Activated T-helper 1 cell treated with anti-CD3 and anti-CD28 coated beads, Interleukin-12 subunit alpha, Interleukin-12 subunit beta, Interleukin-2, Interleukin-4 antibody, amounts not matched to agents 30 ng/mL and 10 ng/mL and 1 ng/mL, durations not matched to agents 14 hours and 24 hours and 36 hours (primary cell): Measurements from ENCODE around the gene ARHGEF28. TPM values are rescaled to one million over a fixed set of nuclear protein-coding genes. Genes with fewer than 3 reads are reported as not detected.

Experiments used
- DNase-seq: peaks from one replicate; pipeline ENCODE4 v3.0.0; 2021; ENCODE audit warnings: low spot score
- H3K27ac Mint-ChIP-seq: one replicate; pipeline ENCODE4 v1.8.0; 2021; ENCODE audit warnings: mild to moderate bottlenecking, mixed read lengths
- H3K27me3 Mint-ChIP-seq: one replicate; pipeline ENCODE4 v1.8.0; 2022; ENCODE audit warnings: mild to moderate bottlenecking, moderate library complexity, mixed read lengths; ENCODE audit not compliant: insufficient read depth
- H3K36me3 Mint-ChIP-seq: one replicate; pipeline ENCODE4 v1.8.0; 2021; ENCODE audit warnings: low read depth, mixed read lengths
- H3K4me1 Mint-ChIP-seq: one replicate; pipeline ENCODE4 v1.8.0; 2021; ENCODE audit warnings: low read depth, mixed read lengths
- H3K4me3 Mint-ChIP-seq: one replicate; pipeline ENCODE4 v1.8.0; 2021; ENCODE audit warnings: mild to moderate bottlenecking, moderate library complexity, mixed read lengths
- H3K9me3 Mint-ChIP-seq: one replicate; pipeline ENCODE4 v1.8.0; 2021; ENCODE audit warnings: mixed read lengths
- intact Hi-C: fragments of 100-400 bp; cut with micrococcal nuclease; formaldehyde crosslinking; loops from one replicate; pipeline ENCODE4 v1.15.1; 2024
- total RNA-seq: library from RNA; stranded (reverse); gene quantifications from 2 replicates; pipeline ENCODE4 v1.2.3, GENCODE V29; 2022

Gene ARHGEF28
- total RNA-seq, 1 donor from 2014 or later: 0.03 TPM

GRCh38 chr5:73625372-73625943, 538 bp upstream of the ARHGEF28 start:
- Mint-ChIP-seq H3K27ac (no peak overlapping the region), H3K4me3 (no peak overlapping the region), H3K27me3 (peaks cover 55% of the 10 kb centered on the region), H3K4me1 (no peaks in the 10 kb centered on the region), H3K36me3 (no peaks in the 10 kb centered on the region), H3K9me3 (no peaks in the 10 kb centered on the region)
- no peak for DNase-seq
- intact Hi-C loops: no loop called here

GRCh38 chr5:73626814-73627313, 868 bp downstream of the ARHGEF28 start:
- Mint-ChIP-seq H3K27ac (no peak overlapping the region), H3K27me3 (peaks cover 54% of the 10 kb centered on the region), H3K4me3 (no peak overlapping the region), H3K4me1 (no peaks in the 10 kb centered on the region), H3K9me3 (no peaks in the 10 kb centered on the region), H3K36me3 (no peaks in the 10 kb centered on the region)
- intact Hi-C loops: no loop called here
- no peak for DNase-seq

- no peak overlapping the region for H3K4me3 Mint-ChIP-seq
- peaks cover 42% of the 10 kb centered on the region for H3K27me3 Mint-ChIP-seq
- no peaks in the 10 kb centered on the region for H3K4me1 Mint-ChIP-seq
- H3K27ac Mint-ChIP-seq: no peak overlapping the region
- intact Hi-C loops: no loop called here
- H3K9me3 Mint-ChIP-seq: no peaks in the 10 kb centered on the region
- no peak for DNase-seq
- no peaks in the 10 kb centered on the region for H3K36me3 Mint-ChIP-seq
These were observed 3.5 kb downstream of the ARHGEF28 start for GRCh38 chr5:73629456-73629855.

- Mint-ChIP-seq H3K36me3 (no peaks in the 10 kb centered on the region), H3K4me1 (no peaks in the 10 kb centered on the region), H3K4me3 (no peak overlapping the region), H3K27me3 (peaks cover 33% of the 10 kb centered on the region), H3K9me3 (no peaks in the 10 kb centered on the region), H3K27ac (no peak overlapping the region)
- intact Hi-C loops: no loop called here
- DNase-seq: no peak
These were observed 4.8 kb downstream of the ARHGEF28 start for GRCh38 chr5:73630765-73631164.

GRCh38 chr5:73631500-73631899, 5.5 kb downstream of the ARHGEF28 start:
- no peaks in the 10 kb centered on the region for H3K9me3 Mint-ChIP-seq
- intact Hi-C loops: no loop called here
- H3K4me3 Mint-ChIP-seq: no peak overlapping the region
- peaks cover 33% of the 10 kb centered on the region for H3K27me3 Mint-ChIP-seq
- no peaks in the 10 kb centered on the region for H3K4me1 Mint-ChIP-seq
- no peak for DNase-seq
- no peaks in the 10 kb centered on the region for H3K36me3 Mint-ChIP-seq
- H3K27ac Mint-ChIP-seq: no peak overlapping the region

- Mint-ChIP-seq H3K9me3 (no peaks in the 10 kb centered on the region), H3K27me3 (peaks cover 23% of the 10 kb centered on the region), H3K4me3 (no peak overlapping the region), H3K4me1 (no peaks in the 10 kb centered on the region), H3K27ac (no peak overlapping the region), H3K36me3 (no peaks in the 10 kb centered on the region)
- intact Hi-C loops: no loop called here
- DNase-seq: no peak
These were observed 7.1 kb downstream of the ARHGEF28 start for GRCh38 chr5:73633060-73633459.

GRCh38 chr5:73636408-73636807, 10.4 kb downstream of the ARHGEF28 start:
- H3K9me3 Mint-ChIP-seq: no peaks in the 10 kb centered on the region

GRCh38 chr5:73637565-73637964, 11.6 kb downstream of the ARHGEF28 start:
- no peaks in the 10 kb centered on the region for H3K36me3 Mint-ChIP-seq
- H3K27me3 Mint-ChIP-seq: peaks cover 21% of the 10 kb centered on the region
- intact Hi-C loops: no loop called here

More at GRCh38 chr5:73636408-73636807, 10.4 kb downstream of the ARHGEF28 start:
- DNase-seq: no peak
- Mint-ChIP-seq H3K27me3 (peaks cover 11% of the 10 kb centered on the region), H3K4me3 (no peak overlapping the region), H3K36me3 (no peaks in the 10 kb centered on the region), H3K4me1 (no peaks in the 10 kb centered on the region), H3K27ac (no peak overlapping the region)
- intact Hi-C loops: no loop called here

GRCh38 chr5:73638344-73639095, 12.5 kb downstream of the ARHGEF28 start:
- Mint-ChIP-seq H3K9me3 (no peaks in the 10 kb centered on the region), H3K4me3 (no peak overlapping the region), H3K4me1 (no peaks in the 10 kb centered on the region), H3K27me3 (peaks cover 22% of the 10 kb centered on the region), H3K27ac (no peak overlapping the region), H3K36me3 (no peaks in the 10 kb centered on the region)
- intact Hi-C loops: no loop called here
- DNase-seq: no peak

More at GRCh38 chr5:73637565-73637964, 11.6 kb downstream of the ARHGEF28 start:
- DNase-seq: no peak
- Mint-ChIP-seq H3K27ac (no peak overlapping the region), H3K4me1 (no peaks in the 10 kb centered on the region), H3K4me3 (no peak overlapping the region), H3K9me3 (no peaks in the 10 kb centered on the region)

- intact Hi-C loops: no loop called here
- Mint-ChIP-seq H3K36me3 (no peaks in the 10 kb centered on the region), H3K4me3 (no peak overlapping the region), H3K27me3 (peaks cover 28% of the 10 kb centered on the region), H3K4me1 (no peaks in the 10 kb centered on the region), H3K9me3 (no peaks in the 10 kb centered on the region), H3K27ac (no peak overlapping the region)
- no peak for DNase-seq
These were observed 14.9 kb downstream of the ARHGEF28 start for GRCh38 chr5:73640861-73641320.

- Mint-ChIP-seq H3K4me1 (no peaks in the 10 kb centered on the region), H3K36me3 (no peaks in the 10 kb centered on the region), H3K9me3 (no peaks in the 10 kb centered on the region), H3K4me3 (no peak overlapping the region), H3K27me3 (peaks cover 33% of the 10 kb centered on the region), H3K27ac (no peak overlapping the region)
- no peak for DNase-seq
- intact Hi-C loops: no loop called here
These were observed 15.8 kb downstream of the ARHGEF28 start for GRCh38 chr5:73641811-73642210.

- Mint-ChIP-seq H3K9me3 (no peaks in the 10 kb centered on the region), H3K36me3 (no peaks in the 10 kb centered on the region), H3K27ac (no peak overlapping the region), H3K4me3 (no peak overlapping the region), H3K27me3 (peaks cover 31% of the 10 kb centered on the region), H3K4me1 (no peaks in the 10 kb centered on the region)
- intact Hi-C loops: no loop called here
- DNase-seq: no peak
These were observed 16.3 kb downstream of the ARHGEF28 start for GRCh38 chr5:73642344-73642743.

- no peaks in the 10 kb centered on the region for H3K9me3 Mint-ChIP-seq
- H3K27me3 Mint-ChIP-seq: peaks cover 27% of the 10 kb centered on the region
- intact Hi-C loops: no loop called here
These were observed 18.5 kb downstream of the ARHGEF28 start for GRCh38 chr5:73644385-73644963.

More at GRCh38 chr5:73644385-73644963, 18.5 kb downstream of the ARHGEF28 start:
- H3K27ac Mint-ChIP-seq: no peak overlapping the region
- H3K4me3 Mint-ChIP-seq: no peak overlapping the region
- no peak for DNase-seq
- H3K4me1 Mint-ChIP-seq: no peaks in the 10 kb centered on the region
- H3K36me3 Mint-ChIP-seq: no peaks in the 10 kb centered on the region
